HG02973 (cell line): ENCODE data around the gene CNTNAP2.

Experiments used
- ATAC-seq: cut with Tn5 transposase; IDR thresholded peaks from one replicate; pipeline ENCODE4 v1.9.1; 2021; ENCODE audit warnings: moderate library complexity; ENCODE audit not compliant: unreplicated experiment

The CNTNAP2 gene

DNA sequence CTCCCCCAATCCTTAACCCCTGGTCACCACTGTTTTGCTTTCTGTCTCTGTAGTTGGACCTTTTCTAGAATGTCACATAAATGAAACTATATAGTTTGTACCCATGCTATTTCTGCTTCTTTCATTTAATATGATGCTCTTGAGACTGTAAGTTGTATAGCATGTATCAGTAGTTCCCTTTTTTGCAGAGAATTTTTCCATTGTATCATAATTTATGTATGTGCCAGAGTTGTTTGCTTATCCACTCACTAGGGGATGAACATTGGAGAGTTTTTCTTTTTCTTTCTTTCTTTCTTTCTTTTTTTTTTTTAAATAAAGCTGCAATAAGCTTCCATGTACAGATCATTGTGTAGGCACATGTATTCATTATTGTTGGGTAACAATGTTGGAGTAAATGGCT, 544.8 kb downstream of the CNTNAP2 start:
- ATAC-seq, result no peak

DNA sequence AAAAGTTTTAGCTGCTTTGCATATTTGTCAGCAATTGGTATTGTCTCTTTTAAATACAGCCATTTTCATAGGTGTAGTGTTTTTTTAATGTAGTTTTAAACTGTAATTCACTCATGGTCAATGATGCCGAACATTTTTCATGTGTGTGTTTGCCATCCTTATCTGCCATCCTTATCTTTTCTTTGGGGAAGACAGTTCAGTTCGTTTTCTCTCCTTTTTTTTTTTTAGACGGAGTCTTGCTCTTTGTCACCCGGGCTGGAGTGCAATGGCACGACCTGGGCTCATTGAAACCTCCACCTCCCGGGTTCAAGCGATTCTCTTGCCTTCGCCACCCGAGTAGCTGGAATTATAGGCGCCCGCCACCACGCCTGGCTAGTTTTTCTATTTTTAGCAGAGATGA, 545.3 kb downstream of the CNTNAP2 start:
- ATAC-seq, result no peak

DNA sequence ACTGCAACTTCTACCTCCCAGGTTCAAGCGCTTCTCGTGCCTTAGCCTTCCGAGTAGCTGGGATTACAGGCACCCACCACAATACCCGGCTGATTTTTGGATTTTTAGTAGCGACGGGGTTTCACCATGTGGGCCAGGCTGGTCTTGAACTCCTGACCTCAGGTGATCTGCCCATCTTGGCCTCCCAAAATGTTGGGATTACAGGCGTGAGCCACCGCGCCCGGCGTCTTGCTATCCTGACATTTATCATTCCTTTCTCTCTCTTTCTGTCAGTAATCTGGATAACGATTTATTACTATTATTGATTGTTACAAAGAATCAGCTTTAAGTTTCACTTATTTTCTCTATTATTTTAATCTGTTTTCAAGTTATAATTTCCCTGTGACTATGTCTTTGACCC, 548.4 kb downstream of the CNTNAP2 start:
- no peak for ATAC-seq

DNA sequence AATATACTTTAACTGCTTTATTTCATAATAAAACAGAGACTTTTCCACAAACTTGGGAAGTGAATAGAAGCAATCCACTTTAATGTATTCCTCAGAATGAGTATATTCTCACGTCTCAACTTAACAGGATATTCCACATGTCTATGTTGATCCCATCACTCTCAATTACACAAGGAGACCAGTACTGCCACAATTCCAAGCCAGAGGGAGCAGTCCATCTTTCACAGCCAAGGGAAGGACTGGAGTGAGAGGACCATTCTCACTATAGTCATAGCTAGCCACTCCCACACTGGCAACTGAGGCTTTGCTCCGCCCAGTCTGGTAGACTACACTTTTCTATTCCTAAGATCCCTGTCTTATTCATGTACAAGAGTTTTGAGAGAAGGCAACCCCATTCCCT, 553.9 kb downstream of the CNTNAP2 start:
- no peak for ATAC-seq

DNA sequence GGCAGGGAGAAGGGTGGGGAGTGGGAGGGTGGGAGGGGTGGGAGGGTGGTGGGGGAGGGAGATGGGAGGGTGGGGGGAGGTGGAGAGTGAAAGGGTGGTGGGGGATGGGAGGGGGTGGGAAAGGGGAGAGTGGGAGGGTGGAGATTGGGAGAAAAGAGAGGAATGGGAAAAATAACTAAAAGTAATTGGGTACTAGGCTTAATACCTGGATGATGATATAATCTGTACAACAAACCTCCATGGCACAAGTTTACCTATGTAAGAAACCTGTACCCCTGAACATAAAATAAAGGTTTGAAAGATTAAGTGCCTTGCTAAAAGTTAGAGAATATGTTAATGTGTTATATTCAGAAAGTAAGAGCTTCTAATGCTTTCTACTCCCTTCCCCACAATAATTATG, 564.9 kb downstream of the CNTNAP2 start:
- ATAC-seq, result no peak

DNA sequence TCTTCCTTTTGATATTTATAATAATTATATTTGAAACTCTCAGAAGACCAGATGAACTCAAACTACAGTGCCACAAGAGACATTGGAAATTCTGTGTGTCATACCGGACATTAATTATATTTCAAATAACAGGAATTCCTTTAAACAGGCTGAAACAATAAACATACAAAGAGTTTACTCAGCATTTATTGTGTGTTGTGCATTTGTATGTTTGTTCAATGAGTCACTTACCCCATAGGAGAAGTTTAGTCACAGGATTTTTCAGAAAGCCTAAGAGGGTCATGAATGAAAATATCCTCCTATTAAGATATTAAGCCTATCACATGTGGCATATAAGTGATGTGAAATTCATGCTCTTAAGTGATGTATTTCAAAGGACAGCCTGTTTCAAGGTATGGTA, 566.8 kb downstream of the CNTNAP2 start:
- no peak for ATAC-seq

DNA sequence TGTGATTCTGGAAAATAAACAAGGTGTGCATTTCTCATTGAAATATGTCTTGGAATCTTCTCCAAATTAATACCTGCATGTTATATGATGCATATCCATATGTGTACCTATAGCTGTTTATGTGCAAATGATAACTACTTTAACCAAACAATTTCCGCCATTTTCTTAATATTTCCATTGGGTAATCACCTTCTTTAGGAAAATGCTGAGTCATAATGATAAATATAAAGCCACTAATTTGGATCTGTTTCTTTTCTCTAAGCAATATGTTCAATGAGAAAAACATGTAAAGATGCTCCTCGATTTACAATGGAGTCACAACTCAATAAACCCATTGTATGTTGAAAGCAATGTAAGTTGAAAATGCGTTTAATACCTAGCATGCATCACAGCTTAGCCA, 574.4 kb downstream of the CNTNAP2 start:
- ATAC-seq, result no peak

DNA sequence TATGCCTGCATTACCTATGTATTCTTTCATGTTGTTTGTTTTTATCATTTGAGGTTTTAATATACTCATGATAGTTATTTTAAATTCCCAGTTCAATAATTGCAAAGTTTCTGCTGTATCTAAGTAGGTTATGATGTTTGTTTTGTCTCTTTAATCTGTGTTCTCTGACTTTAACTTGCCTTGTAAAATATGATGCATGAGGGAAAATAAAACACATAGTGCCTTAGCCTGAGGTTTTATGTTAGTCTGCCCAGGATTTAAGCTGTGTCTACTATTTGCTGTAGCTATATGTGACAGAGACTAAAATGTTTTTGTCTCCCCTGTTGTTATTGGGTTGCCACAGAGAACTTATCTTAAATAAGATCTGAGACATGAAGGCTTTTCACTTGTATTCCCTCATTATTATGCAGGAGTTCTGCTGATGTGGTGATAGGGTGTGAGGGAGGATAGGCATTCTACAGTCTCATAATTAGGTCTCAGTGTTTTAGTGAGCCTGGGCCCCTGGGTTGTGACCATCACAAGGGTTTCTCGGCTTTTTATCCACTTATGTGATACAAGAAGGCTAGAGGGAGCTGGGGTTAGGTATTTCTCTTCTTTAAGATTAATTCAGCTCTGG, 582.5 kb downstream of the CNTNAP2 start:
- ATAC-seq, result no peak

DNA sequence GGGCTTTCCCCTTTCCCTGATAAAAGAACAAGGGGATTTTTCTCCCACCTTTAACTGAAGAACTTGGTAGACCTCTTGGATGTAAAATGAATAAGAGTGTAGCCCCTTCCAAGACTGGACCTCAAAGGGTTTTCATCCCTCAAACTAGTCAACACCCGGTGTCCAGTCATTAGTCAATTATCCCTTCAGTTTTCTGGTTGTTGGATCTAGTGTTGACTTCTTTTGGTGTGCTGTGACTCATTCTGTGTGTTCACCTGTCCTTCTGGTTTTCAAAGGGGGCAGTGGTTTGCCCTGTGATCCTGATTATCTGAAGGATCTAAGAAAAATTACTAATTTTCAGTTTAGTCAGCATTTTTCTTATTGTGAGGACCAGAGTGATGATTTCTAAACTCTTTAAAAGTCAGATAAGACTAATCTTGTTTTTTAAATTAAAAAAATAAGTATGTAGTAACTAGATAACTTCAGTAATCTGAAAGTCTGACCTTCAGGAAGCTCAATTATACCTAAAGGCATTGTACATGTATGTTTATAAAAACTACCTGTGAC, 583.5 kb downstream of the CNTNAP2 start:
- ATAC-seq, result no peak

DNA sequence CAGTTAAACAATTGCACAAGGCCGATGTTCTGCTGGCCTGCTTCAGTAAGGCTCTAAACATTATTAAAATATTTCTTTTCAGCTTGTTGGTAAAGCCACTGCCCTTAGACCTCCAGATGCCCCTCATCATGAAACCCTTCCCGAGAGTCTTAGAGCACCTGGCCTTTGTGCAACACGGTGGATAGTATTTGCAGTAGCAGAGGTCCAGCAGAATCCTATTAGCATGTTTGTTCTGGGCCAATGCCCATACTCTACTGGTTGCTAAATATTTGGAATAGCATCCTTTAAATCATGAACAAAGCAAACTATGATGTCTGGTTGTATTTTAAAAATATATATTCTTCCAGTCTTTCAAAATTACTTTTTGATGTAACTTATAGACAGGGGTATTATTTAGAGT, 584.6 kb downstream of the CNTNAP2 start:
- no peak for ATAC-seq

DNA sequence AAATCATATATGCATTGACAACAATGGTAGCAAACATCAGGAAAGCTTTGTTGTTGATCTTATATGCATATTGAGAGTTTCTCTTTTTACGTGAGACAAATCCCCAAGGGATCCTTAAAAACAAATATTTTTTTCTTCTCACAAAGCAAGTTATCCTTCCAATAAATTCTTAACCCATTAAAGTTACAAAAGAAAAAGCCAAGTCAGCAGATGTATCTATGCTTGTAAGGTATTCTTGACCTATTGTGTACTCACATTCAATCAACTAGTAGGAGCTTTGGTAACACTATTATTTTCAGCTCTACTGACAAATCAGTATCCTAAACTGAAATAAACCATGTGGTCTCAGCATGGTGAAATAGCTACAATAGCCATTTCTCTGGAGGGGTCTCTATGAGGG, 586.3 kb downstream of the CNTNAP2 start:
- ATAC-seq, result no peak

DNA sequence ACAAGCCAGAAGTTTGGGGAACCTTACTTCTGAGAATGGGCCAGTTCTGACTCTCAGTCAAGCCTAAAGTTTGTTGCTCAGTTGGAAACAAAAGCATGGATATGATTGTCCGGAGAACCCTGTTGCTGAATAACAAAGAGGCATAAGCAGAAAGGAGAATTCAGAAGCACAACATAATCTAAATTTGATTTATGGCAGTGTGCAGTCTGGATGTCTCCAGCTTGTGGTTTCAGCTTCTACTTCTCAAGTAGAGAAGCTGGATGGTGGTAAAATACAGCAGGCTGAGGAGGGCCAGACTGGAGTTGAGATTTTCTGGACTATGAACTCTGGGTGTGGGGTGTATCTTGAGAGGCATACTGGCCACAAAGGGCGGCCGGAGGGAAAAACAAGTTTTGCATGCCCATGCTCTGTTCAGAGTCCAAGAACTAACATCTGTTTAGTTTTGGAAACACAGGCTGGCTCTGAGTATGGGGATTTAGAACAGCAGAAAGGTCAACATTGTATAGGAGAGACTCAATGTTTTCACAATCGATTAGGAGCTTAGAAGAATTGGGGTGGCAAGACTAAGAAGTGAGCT, 592.9 kb downstream of the CNTNAP2 start:
- no peak for ATAC-seq

DNA sequence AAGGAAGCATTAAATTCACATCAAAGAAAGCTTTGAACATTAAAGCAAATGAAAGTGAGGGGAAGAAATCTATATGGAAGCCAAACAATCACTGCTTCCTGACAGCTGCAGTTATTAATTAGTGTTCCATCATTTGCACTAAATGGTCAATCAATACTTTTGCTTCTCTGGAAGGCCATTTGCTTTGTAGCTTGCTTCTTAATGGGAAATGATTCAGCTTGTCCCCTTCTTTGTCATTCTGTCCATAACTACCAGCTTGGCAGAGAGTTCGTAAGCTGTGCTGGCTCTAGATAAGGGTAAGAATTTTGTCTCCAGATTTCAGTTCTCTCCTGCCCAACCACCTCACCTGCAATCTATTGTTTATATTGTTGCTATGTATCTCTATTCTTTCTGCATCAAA, 596.6 kb downstream of the CNTNAP2 start:
- ATAC-seq, result no peak

DNA sequence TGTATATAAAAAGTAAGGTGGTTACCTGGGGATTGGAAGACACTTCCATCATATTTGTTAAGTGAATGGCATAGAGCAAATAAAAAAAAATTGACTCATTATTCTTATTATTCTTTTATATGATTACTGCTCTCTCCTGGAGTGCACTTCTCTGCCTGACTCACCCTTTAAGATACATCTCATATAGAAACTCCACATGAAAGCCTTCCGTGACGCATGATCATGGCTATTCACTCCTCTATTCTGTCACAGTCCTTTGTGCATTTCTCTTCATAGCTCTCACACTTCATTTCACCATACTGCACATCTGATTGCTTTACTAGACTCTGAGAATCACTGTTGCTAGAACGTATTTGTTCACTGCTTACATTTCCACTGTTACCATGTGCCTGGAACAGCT, 597.3 kb downstream of the CNTNAP2 start:
- ATAC-seq, result no peak

DNA sequence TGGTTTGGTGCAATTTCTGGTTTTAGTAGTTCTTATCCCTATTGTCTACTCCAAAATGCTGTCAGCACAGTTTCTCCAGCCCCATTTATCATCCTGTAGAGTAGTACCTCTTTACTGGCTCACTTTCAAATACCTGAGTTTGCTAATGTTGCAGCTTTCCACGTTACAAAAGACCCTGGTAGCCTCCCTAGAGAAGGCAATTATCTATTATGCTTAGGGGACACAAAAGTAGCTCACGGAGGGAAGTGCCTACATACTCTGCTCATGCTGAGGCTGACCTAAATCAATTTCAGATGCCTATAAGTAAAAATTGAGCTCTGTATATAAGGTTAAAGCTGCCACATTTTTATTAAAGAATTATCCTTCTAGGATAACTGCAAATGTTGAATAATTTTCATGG, 603.6 kb downstream of the CNTNAP2 start:
- ATAC-seq, result no peak

DNA sequence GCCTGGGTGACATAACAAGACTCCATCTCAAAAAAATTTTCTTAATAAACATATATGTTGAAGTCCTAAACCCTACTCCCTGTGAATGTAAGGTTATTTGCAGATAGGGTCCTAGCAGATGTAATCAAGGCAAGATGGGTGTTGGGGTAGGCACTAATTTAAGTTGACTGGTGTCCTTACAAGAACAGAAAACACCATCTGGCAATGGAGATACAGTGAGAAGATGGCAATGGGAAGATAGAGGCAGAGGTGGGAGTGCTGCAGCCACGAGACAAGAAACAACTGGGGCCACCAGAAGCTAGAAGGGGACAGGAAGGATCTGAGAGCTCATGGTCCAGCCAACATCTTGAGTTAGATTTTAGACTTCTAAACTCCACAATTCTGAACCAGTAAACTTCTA, 606.4 kb downstream of the CNTNAP2 start:
- ATAC-seq, result no peak

DNA sequence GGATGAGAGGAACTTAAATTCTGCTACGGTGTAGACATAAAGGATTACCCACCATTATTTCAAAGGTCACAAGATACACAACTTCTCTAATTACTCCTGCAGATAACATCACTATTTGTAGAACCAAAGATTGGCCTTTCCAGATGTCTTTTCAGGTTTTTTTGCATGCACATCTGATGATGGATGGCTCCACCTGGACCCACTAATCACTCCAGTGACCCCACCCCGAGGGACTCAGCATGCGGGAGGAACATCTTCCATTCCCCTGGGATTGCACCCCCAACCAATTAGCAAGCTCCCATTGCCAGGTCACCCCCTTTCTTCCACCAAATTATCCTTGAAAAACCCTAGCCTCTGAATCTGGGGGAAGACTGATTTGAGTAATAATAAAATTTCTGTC, 608.9 kb downstream of the CNTNAP2 start:
- ATAC-seq, result no peak

DNA sequence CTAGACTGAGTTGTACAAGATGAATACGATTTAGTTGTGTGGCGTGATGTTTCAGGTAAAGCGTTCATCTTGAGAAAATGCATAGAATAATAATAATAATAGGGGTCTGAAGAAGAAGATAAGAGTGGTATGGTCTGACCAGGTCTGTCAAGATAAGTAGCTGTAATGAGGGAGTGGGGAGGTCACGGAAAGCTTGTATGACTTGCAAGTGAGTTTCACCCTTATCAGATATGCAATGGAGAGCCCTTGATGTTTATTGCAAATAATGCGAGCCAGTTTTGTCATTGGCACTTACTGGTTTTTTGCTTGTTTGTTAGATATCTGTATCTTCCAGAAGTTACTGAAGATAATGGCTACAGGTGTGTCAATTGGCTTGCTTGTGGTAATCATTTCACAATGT, 611.5 kb downstream of the CNTNAP2 start:
- ATAC-seq, result no peak

DNA sequence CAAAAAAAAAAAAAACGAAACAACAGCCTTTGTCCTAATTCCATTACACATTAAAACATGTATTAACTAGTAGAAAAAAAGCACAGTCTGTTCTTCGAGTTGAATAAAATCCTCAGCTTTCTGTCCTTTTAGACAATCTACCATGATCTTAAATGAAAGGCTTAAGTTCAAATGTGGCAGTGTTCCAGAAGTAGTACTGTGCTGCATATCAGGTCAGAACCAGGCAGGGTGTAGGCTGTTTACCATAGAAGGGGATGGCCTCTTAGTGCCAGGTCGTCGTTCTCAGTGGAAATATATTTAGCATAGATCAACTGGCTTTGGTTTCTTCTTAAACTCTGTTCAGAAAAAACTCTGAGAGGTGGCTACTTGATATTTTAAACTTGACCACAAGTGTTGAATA, 612.0 kb downstream of the CNTNAP2 start:
- no peak for ATAC-seq

DNA sequence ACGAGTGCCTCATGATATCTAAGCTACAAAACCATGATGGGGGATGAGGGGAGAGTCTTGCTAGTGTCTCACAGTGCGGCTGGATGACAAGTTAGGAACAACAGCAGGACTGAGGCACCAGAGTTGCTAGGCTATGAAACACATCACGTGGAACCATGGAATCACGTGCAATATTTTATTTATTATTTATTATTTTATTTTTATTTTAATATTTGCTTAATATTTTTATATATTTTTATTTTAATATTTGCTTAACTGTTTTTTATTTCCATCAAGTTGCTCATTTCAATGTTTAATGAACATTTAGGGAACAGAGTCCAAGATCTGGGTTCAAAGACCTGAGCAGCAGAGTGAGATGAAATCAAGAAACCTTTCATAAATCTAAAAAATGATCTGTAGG, 614.6 kb downstream of the CNTNAP2 start:
- no peak for ATAC-seq

DNA sequence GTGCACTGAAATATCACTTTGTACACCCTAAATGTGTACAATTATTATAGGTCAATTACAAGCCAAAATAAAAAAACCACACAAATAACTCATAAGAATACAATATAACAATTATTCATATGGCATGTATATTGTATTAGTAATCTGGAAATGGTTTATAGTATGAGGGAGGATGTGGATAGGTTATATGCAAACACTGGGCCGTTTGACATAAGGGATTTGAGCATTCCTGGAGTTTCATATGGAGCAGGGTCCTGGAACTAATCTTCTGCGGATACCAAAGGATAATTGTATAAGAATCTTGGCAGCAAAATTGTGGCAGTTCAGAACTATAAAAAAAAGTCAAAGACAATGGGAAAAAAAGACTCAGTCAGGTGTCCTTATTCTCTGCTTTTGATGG, 619.4 kb downstream of the CNTNAP2 start:
- ATAC-seq, result no peak

DNA sequence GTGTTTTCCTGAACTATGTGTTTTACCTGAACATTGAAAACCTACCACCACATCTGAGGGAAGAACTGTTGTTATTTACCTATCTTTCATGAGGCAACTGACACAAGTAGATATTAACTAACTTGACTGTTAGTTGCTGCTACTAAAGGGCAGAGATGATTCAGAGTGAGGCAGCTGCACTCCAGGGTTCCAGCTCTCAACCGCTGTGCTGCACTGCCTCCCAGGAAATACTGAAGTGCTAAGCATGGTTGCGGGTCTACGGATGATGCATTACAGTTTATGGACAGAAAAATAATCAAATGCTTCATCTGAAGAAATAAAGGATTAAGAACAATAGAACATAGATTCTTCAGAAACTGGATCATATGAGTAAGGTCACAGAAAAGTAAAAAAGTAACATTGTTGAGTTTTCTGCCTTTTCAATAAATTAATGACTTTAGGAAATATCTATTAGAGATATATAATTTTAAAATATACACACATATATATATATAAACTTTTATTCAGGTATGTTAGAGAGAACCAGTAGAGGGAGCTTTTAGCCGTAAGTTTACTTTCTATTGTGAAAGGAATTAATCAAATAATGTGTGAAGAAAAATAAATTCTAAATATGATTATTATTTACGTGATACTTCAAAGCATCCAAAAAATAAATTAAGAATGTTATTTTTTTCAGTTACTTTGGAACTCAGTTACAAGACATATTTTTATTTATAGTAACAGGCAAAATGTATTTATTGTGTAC, 620.0 kb downstream of the CNTNAP2 start:
- ATAC-seq, result no peak
